GM21367 (cell line): ENCODE data around the gene ANKLE1.

Source experiments
- ATAC-seq: cut with Tn5 transposase; IDR thresholded peaks from one replicate; pipeline ENCODE4 v1.9.1; 2021; ENCODE audit not compliant: unreplicated experiment

Gene ANKLE1

GRCh38 chr19:17326595-17326966 lies 44.9 kb downstream of the ANKLE1 start:
- no peak for ATAC-seq

GRCh38 chr19:17327068-17327653 lies 45.5 kb downstream of the ANKLE1 start:
- ATAC-seq = no peak

- ATAC-seq = no peak
Measured at GRCh38 chr19:17327654-17328516, 46.2 kb downstream of the ANKLE1 start.

- no peak for ATAC-seq
Measured at GRCh38 chr19:17328517-17329365, 47.0 kb downstream of the ANKLE1 start.

GRCh38 chr19:17329366-17330261 lies 47.9 kb downstream of the ANKLE1 start:
- no peak for ATAC-seq

- ATAC-seq = no peak
Measured at GRCh38 chr19:17330262-17331044, 48.8 kb downstream of the ANKLE1 start.

GRCh38 chr19:17331045-17331558 lies 49.4 kb downstream of the ANKLE1 start:
- no peak for ATAC-seq

GRCh38 chr19:17332360-17332676 lies 50.6 kb downstream of the ANKLE1 start:
- no peak for ATAC-seq

- ATAC-seq = no peak
Measured at GRCh38 chr19:17332677-17333581, 51.2 kb downstream of the ANKLE1 start.

GRCh38 chr19:17333611-17334413 lies 52.1 kb downstream of the ANKLE1 start:
- peak; percentile 2 for ATAC-seq

GRCh38 chr19:17334414-17335409 lies 53.0 kb downstream of the ANKLE1 start, which contains the start of gene ANO8:
Gene ANO8 (minus strand): TSS chr19:17334855. CDS start chr19:17334670, 185 bp downstream.
- peak; percentile 31 for ATAC-seq

GRCh38 chr19:17335575-17335974 lies 53.9 kb downstream of the ANKLE1 start:
- no peak for ATAC-seq
